Activated naive CD8-positive, alpha-beta T cell treated with anti-CD3 and anti-CD28 coated beads, Interleukin-2, amount 50 U/mL, for 16 hours (primary cell): Measurements from ENCODE around the gene PCDHA8.
"Not testable (repeated sequence)": the region's sequence is repeated elsewhere in the genome, so short reads cannot be mapped to it uniquely, and the experiment has no call there.

Experiments
- DNase-seq: peaks from one replicate; pipeline ENCODE4 v3.0.0-alpha.2; 2020; ENCODE audit warnings: low read depth, low spot score

Gene PCDHA8, protein sequence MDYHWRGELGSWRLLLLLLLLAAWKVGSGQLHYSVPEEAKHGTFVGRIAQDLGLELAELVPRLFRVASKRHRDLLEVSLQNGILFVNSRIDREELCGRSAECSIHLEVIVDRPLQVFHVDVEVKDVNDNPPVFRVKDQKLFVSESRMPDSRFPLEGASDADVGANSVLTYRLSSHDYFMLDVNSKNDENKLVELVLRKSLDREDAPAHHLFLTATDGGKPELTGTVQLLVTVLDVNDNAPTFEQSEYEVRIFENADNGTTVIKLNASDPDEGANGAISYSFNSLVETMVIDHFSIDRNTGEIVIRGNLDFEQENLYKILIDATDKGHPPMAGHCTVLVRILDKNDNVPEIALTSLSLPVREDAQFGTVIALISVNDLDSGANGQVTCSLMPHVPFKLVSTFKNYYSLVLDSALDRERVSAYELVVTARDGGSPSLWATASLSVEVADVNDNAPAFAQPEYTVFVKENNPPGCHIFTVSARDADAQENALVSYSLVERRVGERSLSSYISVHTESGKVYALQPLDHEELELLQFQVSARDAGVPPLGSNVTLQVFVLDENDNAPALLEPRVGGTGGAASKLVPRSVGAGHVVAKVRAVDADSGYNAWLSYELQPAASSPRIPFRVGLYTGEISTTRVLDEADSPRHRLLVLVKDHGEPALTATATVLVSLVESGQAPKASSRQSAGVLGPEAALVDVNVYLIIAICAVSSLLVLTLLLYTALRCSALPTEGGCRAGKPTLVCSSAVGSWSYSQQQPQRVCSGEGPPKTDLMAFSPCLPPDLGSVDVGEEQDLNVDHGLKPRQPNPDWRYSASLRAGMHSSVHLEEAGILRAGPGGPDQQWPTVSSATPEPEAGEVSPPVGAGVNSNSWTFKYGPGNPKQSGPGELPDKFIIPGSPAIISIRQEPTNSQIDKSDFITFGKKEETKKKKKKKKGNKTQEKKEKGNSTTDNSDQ

DNA sequence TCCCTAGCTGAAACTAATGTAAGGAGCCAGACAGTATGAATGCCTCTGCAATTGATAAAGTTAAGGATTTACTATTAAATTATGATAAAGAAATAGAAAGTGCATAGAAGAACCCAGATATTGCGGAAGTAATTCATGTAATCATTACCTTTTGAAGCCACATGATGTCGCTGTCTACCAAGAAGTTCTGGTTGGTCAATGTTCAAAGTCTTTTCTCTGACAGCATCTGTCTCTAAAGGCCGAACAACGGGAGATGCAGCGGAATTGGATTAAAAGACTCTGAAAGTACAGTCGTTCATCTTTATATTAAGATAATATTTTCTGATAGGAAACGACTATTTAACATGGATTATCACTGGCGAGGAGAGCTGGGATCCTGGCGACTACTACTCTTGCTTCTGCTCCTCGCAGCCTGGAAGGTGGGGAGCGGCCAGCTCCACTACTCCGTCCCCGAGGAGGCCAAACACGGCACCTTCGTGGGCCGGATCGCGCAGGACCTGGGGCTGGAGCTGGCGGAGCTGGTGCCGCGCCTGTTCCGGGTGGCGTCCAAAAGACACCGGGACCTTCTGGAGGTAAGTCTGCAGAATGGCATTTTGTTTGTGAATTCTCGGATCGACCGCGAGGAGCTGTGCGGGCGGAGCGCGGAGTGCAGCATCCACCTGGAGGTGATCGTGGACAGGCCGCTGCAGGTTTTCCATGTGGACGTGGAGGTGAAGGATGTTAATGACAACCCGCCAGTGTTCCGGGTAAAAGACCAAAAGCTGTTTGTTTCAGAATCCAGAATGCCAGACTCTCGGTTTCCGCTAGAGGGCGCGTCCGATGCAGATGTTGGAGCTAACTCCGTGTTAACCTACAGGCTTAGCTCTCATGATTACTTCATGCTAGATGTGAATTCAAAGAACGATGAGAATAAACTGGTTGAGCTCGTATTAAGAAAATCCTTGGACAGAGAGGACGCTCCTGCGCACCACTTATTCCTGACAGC, at the start of gene PCDHA8:
PCDHA8 (plus strand) TSS at position 210 of the 985 bp plus-strand sequence; CDS start at position 345, 135 bp downstream.
- no peak for DNase-seq

DNA sequence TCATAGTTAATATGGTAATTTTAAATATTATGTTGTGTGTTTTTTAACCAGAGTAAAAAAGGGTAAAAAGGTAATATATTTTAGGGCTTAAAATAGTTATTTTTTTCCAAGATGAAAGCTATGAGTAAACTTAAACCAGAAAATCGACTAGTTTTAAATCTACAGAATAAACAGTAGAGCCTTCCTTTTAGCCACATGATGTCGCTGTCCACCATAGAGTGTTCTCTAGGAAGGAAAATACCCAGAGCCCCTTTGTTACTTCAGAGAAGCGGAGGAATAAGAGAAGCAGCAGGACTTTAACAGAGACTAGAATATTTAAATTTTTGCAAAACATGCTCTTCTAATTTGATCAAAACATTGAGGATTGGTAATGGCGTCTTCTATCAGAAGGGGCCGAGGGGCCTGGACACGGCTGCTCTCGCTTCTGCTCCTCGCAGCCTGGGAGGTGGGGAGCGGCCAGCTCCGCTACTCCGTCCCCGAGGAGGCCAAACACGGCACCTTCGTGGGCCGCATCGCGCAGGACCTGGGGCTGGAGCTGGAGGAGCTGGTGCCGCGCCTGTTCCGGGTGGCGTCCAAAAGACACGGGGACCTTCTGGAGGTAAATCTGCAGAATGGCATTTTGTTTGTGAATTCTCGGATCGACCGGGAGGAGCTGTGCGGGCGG, 46.3 kb upstream of the PCDHA8 start, which contains the start of gene PCDHA2:
PCDHA2 (plus strand) TSS at position 258 of the 664 bp plus-strand sequence.
- DNase-seq: no peak

DNA sequence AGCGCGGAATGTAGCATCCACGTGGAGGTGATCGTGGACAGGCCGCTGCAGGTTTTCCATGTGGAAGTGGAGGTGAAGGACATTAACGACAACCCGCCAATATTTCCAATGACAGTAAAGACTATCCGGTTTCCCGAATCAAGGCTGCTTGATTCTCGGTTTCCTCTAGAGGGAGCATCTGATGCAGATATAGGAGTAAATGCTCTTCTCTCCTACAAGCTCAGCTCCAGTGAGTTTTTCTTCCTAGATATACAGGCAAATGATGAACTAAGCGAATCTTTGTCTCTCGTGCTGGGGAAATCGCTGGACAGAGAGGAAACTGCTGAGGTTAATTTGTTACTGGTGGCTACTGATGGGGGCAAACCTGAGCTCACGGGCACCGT, 45.7 kb upstream of the PCDHA8 start:
- no peak for DNase-seq

DNA sequence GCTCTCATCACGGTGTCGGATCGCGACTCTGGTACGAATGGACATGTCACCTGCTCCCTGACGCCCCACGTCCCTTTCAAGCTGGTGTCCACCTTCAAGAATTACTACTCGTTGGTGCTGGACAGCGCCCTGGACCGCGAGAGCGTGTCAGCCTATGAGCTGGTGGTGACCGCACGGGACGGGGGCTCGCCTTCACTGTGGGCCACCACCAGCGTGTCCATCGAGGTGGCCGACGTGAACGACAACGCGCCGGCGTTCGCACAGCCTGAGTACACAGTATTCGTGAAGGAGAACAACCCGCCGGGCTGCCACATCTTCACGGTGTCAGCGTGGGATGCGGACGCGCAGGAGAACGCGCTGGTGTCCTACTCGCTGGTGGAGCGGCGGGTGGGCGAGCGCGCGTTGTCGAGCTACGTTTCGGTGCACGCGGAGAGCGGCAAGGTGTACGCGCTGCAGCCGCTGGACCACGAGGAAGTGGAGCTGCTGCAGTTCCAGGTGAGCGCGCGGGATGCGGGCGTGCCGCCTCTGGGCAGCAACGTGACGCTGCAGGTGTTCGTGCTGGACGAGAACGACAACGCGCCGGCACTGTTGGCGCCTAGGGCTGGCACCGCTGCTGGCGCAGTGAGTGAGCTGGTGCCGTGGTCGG, 44.8 kb upstream of the PCDHA8 start:
- not testable (repeated sequence) for DNase-seq

DNA sequence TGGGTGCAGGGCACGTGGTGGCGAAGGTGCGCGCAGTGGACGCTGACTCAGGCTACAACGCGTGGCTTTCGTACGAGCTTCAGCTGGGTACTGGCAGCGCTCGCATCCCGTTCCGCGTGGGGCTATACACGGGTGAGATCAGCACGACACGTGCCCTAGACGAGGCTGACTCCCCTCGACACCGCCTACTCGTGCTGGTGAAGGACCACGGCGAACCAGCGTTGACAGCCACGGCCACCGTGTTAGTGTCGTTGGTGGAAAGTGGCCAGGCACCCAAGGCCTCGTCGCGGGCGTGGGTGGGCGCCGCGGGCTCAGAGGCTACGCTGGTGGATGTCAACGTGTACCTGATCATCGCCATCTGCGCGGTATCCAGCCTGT, 44.3 kb upstream of the PCDHA8 start:
- no peak for DNase-seq

DNA sequence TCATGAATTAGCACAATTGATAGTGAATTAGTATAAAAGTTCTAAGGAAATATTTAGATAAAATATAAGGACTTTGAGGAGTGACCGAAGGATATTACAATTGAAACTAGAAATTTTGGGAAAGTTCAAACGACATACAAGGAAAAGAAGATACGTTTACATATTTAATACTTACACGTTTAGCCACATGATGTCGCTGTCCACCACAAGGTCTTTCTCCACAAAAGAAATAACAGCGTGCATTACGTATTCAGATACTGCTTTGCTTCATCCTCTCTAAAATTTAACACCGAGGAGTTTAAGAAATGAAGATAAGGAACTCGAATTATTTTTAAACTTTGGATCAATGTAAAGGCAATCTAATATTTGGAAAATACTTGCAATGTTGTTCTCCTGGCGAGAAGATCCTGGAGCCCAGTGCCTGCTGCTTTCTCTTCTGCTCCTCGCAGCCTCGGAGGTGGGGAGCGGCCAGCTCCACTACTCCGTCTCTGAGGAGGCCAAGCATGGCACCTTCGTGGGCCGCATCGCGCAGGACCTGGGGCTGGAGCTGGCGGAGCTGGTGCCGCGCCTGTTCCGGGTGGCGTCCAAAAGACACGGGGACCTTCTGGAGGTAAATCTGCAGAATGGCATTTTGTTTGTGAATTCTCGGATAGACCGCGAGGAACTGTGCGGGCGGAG, 40.0 kb upstream of the PCDHA8 start, which contains the start of gene PCDHA3:
PCDHA3 (plus strand) TSS at position 242 of the 678 bp plus-strand sequence.
- DNase-seq: no peak

DNA sequence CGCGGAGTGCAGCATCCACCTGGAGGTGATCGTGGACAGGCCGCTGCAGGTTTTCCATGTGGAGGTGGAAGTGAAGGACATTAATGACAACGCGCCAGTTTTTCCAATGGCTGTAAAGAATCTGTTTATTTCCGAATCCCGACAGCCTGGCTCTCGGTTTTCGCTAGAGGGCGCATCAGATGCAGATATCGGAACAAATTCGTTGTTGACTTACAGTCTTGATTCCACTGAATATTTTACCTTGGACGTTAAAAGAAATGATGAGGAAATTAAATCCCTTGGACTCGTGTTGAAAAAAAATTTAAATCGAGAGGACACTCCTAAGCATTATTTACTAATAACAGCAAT, 39.5 kb upstream of the PCDHA8 start:
- no peak for DNase-seq

DNA sequence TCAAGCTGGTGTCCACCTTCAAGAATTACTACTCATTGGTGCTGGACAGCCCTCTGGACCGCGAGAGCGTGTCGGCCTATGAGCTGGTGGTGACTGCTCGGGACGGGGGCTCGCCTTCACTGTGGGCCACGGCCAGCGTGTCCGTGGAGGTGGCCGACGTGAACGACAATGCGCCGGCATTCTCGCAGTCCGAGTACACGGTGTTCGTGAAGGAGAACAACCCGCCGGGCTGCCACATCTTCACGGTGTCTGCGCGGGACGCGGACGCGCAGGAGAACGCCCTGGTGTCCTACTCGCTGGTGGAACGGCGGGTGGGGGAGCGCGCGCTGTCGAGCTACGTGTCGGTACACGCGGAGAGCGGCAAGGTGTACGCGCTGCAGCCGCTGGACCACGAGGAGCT, 38.6 kb upstream of the PCDHA8 start:
- not testable (repeated sequence) for DNase-seq

DNA sequence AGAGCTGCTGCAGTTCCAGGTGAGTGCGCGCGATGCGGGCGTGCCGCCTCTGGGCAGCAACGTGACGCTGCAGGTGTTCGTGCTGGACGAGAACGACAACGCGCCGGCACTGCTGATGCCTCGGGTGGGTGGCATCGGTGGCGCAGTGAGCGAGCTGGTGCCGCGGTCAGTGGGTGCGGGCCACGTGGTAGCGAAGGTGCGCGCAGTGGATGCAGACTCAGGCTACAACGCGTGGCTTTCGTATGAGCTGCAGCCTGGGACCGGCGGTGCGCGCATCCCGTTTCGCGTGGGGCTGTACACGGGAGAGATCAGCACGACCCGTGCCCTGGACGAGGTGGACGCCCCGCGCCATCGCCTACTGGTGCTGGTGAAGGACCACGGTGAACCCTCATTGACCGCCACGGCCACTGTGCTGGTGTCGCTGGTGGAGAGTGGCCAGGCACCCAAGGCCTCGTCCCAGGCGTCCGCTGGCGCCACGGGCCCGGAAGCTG, 38.2 kb upstream of the PCDHA8 start:
- DNase-seq: no peak

DNA sequence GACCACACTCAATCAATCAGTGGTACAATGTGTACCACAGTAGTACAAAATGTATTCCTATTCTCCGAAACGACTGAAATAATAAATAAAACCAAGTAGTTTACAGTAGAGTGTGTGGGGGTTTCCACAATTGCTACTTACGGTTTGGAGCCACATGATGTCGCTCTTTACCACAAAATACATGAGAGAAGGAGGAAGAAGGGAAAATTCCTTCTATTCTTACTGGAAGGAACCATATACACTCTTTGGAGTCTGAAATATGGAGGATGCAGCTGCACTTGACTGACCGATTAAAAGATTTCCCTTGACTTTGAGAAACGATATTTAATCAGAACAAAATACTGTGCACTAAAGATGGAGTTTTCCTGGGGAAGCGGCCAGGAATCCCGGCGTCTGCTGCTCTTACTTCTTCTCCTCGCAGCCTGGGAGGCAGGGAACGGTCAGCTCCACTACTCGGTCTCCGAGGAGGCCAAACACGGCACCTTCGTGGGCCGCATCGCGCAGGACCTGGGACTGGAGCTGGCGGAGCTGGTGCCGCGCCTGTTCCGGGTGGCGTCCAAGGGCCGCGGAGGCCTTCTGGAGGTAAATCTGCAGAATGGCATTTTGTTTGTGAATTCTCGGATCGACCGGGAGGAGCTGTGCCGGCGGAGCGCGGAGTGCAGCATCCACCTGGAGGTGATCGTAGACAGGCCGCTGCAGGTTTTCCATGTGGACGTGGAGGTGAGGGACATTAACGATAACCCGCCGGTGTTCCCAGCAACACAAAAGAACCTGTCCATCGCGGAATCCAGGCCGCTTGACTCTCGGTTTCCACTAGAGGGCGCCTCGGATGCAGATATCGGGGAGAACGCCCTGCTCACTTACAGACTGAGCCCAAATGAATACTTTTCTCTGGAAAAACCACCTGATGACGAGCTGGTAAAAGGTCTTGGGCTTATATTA, 33.9 kb upstream of the PCDHA8 start, which contains the start of gene PCDHA4:
PCDHA4 (plus strand) TSS at position 235 of the 942 bp plus-strand sequence.
- DNase-seq: no peak

DNA sequence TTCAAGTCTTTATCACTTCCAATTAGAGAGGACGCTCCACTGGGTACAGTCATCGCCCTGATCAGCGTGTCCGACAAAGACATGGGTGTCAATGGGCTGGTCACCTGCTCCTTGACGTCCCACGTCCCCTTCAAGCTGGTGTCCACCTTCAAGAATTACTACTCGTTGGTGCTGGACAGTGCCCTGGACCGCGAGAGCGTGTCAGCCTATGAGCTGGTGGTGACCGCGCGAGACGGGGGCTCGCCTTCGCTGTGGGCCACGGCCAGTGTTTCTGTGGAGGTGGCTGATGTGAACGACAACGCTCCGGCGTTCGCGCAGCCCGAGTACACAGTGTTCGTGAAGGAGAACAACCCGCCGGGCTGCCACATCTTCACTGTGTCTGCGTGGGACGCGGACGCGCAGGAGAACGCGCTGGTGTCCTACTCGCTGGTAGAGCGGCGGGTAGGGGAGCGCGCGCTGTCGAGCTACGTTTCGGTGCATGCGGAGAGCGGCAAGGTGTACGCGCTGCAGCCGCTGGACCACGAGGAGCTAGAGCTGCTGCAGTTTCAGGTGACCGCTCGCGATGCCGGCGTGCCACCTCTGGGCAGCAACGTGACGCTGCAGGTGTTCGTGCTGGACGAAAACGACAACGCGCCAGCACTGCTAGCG, 32.6 kb upstream of the PCDHA8 start:
- DNase-seq: not testable (repeated sequence)

DNA sequence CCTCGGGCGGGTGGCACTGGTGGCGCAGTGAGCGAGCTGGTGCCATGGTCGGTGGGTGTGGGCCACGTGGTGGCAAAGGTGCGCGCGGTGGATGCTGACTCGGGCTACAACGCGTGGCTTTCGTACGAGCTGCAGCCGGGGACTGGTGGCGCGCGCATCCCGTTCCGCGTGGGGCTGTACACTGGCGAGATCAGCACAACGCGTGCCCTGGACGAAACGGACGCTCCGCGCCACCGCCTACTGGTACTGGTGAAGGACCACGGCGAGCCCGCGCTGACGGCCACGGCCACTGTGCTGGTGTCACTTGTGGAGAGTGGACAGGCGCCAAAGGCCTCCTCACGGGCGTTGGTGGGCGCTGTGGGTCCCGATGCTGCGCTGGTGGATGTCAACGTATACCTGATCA, 32.1 kb upstream of the PCDHA8 start:
- DNase-seq: no peak

DNA sequence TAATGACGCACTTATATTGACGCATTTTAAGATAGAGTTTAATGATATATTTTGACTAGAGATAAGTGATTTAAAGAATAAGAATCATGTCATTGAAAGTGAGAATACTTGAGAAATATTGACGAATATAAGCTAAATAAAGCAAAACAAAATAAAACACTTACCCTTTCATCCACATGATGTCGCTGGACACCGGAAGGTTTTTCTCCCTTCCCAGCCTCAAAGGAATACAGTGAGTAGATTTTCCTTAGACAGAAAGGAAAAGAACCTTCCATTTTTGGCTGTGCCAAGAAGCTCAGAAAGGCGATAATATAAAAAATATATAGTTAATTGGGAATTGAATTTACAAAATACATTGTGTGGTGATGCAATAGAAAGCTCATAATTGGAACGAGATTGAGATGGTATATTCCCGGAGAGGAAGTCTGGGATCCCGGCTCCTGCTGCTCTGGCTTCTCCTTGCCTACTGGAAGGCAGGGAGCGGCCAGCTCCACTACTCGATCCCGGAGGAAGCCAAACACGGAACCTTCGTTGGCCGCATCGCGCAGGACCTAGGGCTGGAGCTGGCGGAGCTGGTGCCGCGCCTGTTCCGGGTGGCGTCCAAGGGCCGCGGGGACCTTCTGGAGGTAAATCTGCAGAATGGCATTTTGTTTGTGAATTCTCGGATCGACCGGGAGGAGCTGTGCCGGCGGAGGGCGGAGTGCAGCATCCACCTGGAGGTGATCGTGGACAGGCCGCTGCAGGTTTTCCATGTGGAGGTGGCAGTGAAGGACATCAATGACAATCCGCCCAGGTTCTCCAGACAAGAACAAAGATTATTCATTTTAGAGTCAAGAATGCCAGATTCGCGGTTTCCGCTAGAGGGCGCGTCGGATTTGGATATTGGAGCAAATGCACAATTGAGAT, 19.4 kb upstream of the PCDHA8 start, which contains the start of gene PCDHA5:
PCDHA5 (plus strand) TSS at position 239 of the 906 bp plus-strand sequence.
- DNase-seq: no peak

DNA sequence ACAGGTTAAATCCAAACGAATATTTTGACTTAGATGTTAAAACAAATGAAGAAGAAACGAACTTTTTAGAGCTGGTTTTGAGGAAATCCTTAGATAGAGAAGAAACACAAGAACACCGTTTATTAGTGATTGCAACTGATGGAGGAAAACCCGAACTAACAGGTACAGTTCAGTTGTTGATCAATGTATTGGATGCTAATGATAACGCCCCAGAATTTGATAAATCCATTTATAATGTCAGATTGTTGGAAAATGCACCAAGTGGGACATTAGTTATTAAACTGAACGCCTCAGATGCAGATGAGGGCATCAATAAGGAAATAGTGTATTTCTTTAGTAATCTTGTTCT, 18.7 kb upstream of the PCDHA8 start:
- no peak for DNase-seq

DNA sequence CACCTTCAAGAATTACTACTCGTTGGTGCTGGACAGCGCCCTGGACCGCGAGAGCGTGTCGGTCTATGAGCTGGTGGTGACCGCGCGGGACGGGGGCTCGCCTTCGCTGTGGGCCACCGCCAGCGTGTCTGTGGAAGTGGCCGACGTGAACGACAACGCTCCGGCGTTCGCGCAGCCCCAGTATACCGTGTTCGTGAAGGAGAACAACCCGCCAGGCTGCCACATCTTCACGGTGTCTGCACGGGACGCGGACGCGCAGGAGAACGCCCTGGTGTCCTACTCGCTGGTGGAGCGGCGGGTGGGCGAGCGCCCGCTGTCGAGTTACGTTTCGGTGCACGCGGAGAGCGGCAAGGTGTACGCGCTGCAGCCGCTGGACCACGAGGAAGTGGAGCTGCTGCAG, 18.0 kb upstream of the PCDHA8 start:
- DNase-seq: not testable (repeated sequence)

DNA sequence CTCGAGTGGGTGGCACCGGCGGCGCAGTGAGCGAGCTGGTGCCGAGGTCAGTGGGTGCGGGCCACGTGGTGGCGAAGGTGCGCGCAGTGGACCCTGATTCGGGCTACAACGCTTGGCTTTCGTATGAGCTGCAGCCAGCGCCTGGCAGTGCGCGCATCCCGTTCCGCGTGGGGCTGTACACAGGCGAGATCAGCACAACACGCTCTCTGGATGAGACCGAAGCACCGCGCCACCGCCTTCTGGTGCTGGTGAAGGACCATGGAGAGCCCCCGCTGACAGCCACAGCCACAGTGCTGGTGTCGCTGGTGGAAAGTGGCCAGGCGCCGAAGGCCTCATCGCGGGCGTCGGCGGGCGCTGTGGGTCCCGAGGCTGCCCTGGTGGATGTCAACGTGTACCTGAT, 17.5 kb upstream of the PCDHA8 start:
- no peak for DNase-seq
